ENCODE data around the gene RAD51.

Gene RAD51

GRCh38 chr15:40722354-40722753 lies 27.4 kb downstream of the RAD51 start:
- H3K4me3 ChIP-seq (ENCODE audit: control insufficient read depth, low read depth, low read length): no peak overlapping the region
- no peak for DNase-seq (ENCODE audit: low read depth)
- no peak for TF ChIP-seq CTCF (conservative IDR thresholded peaks at IDR 0.05; ENCODE audit: control insufficient read depth, insufficient read depth, low read depth, low read length)

- TF ChIP-seq CTCF (conservative IDR thresholded peaks at IDR 0.05; ENCODE audit: control insufficient read depth, insufficient read depth, low read depth, low read length): no peak
- DNase-seq (ENCODE audit: low read depth): peak; percentile 16
- H3K4me3 ChIP-seq (ENCODE audit: control insufficient read depth, low read depth, low read length): no peak overlapping the region
These were observed 28.0 kb downstream of the RAD51 start for GRCh38 chr15:40722934-40723333.

GRCh38 chr15:40723919-40724318 lies 28.9 kb downstream of the RAD51 start:
- no peak for TF ChIP-seq CTCF (conservative IDR thresholded peaks at IDR 0.05; ENCODE audit: control insufficient read depth, insufficient read depth, low read depth, low read length)
- DNase-seq (ENCODE audit: low read depth): no peak
- no peak overlapping the region for H3K4me3 ChIP-seq (ENCODE audit: control insufficient read depth, low read depth, low read length)

- no peak overlapping the region for H3K4me3 ChIP-seq (ENCODE audit: control insufficient read depth, low read depth, low read length)
- TF ChIP-seq CTCF (conservative IDR thresholded peaks at IDR 0.05; ENCODE audit: control insufficient read depth, insufficient read depth, low read depth, low read length): no peak
- DNase-seq (ENCODE audit: low read depth): no peak
These were observed 36.1 kb downstream of the RAD51 start for GRCh38 chr15:40731034-40731433.

GRCh38 chr15:40736575-40736974 lies 41.6 kb downstream of the RAD51 start:
- DNase-seq (ENCODE audit: low read depth): no peak
- TF ChIP-seq CTCF (conservative IDR thresholded peaks at IDR 0.05; ENCODE audit: control insufficient read depth, insufficient read depth, low read depth, low read length): no peak
- no peak overlapping the region for H3K4me3 ChIP-seq (ENCODE audit: control insufficient read depth, low read depth, low read length)

GRCh38 chr15:40737048-40737447 lies 42.1 kb downstream of the RAD51 start:
- H3K4me3 ChIP-seq (ENCODE audit: control insufficient read depth, low read depth, low read length): no peak overlapping the region
- DNase-seq (ENCODE audit: low read depth): no peak
- TF ChIP-seq CTCF (conservative IDR thresholded peaks at IDR 0.05; ENCODE audit: control insufficient read depth, insufficient read depth, low read depth, low read length): no peak

GRCh38 chr15:40739047-40739446 lies 44.1 kb downstream of the RAD51 start:
- no peak for TF ChIP-seq CTCF (conservative IDR thresholded peaks at IDR 0.05; ENCODE audit: control insufficient read depth, insufficient read depth, low read depth, low read length)

More at GRCh38 chr15:40739047-40739446, 44.1 kb downstream of the RAD51 start:
- H3K4me3 ChIP-seq (ENCODE audit: control insufficient read depth, low read depth, low read length): no peak overlapping the region
- no peak for DNase-seq (ENCODE audit: low read depth)

Data from fibroblast of mammary gland (primary cell).